Testis (tissue), 3 donors: ENCODE measurements around the gene TMEM171. TPM values are rescaled to one million over a fixed set of nuclear protein-coding genes. Genes with fewer than 3 reads are reported as not detected.

Source experiments
- DNase-seq: peaks from one replicate; pipeline ENCODE4 v3.0.0-alpha.2; 2019
- H3K27ac ChIP-seq, 2 donors: fragments of 200-600 bp; sonication (generic); one replicate each; pipeline ENCODE4 v1.5.1; 2019
- H3K27me3 ChIP-seq: fragments of 200-600 bp; sonication (generic); one replicate; pipeline ENCODE4 v1.5.1; 2019
- H3K36me3 ChIP-seq: fragments of 200-600 bp; sonication (generic); one replicate; pipeline ENCODE4 v1.5.1; 2017; ENCODE audit warnings: low read depth; ENCODE audit errors: missing control alignments
- H3K4me1 ChIP-seq: fragments of 200-600 bp; sonication (generic); one replicate; pipeline ENCODE4 v1.5.1; 2019
- H3K4me3 ChIP-seq, 2 donors: fragments of 200-600 bp; sonication (generic); one replicate each; pipeline ENCODE4 v1.5.1; 2017 to 2019
- H3K9me3 ChIP-seq: fragments of 200-600 bp; sonication (generic); one replicate; pipeline ENCODE4 v1.5.1; 2017
- POLR2A ChIP-seq: fragments of 450-650 bp; IDR thresholded peaks from one replicate; pipeline ENCODE4 v1.6.1; 2017; ENCODE audit warnings: antibody characterized with exemption, mild to moderate bottlenecking, moderate library complexity
- WGBS, 2 donors: methylation state at CpG; one replicate each; pipeline ENCODE4 v1.1.5; 2018; 5-methylcytosine and 5-hydroxymethylcytosine counted together
- intact Hi-C: fragments of 100-400 bp; cut with DNase I; formaldehyde crosslinking; loops from one replicate; pipeline ENCODE4 v1.15.1; 2023; ENCODE audit warnings: low total_unique reads
- polyA plus RNA-seq: library from polyadenylated mRNA; stranded (reverse); fragments of 350-450 nt; fragmentation: Illumina TruSeq; extraction: RNeasy Lipid Tissue Mini Kit (QIAGEN cat#74804); gene quantifications from one replicate; pipeline ENCODE4 v1.2.3, GENCODE V29; 2014; ENCODE audit warnings: low read depth, low replicate concordance; ENCODE audit not compliant: insufficient read depth
- total RNA-seq, 2 donors: library from RNA; depleted of rRNA; stranded (reverse); fragments of >200 nt; gene quantifications; one replicate each; pipeline ENCODE4 v1.2.3, GENCODE V29; 2016
- TF ChIP-seq, protein P1 (sequence below), 3 experiments: fragments of 450-650 bp in 2 of 3; fragments of 200-600 bp in 1 of 3; sonication (generic) in 1 of 3; IDR thresholded peaks; one replicate each; pipeline ENCODE4 v1.5.1; 2016 to 2019; ENCODE audit warnings: antibody characterized with exemption in 3 of 3, mild to moderate bottlenecking in 2 of 3, moderate library complexity in 1 of 3

TMEM171 gene
- total and polyA plus RNA-seq, 3 donors from 2014 or later, result 1.1 to 2.7 (median 1.7) TPM

DNA sequence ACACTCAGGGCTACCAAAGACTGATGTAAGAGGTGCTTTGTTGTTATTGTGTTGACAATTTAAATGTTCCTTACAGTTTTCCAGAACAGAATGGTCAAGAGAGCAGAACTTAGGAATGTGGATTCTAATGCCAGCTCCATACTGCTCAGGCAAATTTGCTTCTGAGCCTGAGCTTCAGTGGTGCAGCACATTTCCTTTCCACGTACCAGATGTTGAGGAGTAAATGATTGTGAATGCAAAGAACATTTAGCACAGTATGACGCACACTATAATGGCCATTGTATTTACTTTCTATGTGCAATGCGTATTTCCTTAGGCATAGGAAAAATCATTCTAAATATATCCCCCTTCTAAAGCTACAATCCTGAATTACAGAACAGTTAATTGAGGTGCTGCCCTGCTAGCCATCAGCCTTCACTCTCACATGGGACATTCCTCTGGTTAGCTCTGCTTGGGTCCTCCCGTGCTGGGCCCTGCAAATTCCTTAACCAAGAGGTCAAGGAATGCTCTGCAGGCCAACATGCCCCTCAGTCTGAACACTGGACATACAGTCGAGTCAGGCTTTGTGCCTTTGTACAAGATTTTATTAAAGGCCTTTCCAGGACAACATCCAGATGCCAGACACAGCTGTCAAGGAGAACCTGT is 31.5 kb downstream of the TMEM171 start:
- Histone ChIP-seq H3K27ac (no peak overlapping the region), H3K9me3 (no peaks in the 10 kb centered on the region), H3K4me3 (no peak overlapping the region), H3K36me3 (no peaks in the 10 kb centered on the region), H3K4me1 (no peaks in the 10 kb centered on the region), H3K27me3 (no peaks in the 10 kb centered on the region)
- TF ChIP-seq, protein P1, sequence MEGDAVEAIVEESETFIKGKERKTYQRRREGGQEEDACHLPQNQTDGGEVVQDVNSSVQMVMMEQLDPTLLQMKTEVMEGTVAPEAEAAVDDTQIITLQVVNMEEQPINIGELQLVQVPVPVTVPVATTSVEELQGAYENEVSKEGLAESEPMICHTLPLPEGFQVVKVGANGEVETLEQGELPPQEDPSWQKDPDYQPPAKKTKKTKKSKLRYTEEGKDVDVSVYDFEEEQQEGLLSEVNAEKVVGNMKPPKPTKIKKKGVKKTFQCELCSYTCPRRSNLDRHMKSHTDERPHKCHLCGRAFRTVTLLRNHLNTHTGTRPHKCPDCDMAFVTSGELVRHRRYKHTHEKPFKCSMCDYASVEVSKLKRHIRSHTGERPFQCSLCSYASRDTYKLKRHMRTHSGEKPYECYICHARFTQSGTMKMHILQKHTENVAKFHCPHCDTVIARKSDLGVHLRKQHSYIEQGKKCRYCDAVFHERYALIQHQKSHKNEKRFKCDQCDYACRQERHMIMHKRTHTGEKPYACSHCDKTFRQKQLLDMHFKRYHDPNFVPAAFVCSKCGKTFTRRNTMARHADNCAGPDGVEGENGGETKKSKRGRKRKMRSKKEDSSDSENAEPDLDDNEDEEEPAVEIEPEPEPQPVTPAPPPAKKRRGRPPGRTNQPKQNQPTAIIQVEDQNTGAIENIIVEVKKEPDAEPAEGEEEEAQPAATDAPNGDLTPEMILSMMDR (IDR thresholded peaks at IDR 0.05), result no peak
- TF ChIP-seq POLR2A, result no peak
- WGBS, 2 donors, result 66 to 73% methylated on average over 4 to 5 of the region's 5 CpGs
- DNase-seq, result no peak
- intact Hi-C loops, result no loop called here

DNA sequence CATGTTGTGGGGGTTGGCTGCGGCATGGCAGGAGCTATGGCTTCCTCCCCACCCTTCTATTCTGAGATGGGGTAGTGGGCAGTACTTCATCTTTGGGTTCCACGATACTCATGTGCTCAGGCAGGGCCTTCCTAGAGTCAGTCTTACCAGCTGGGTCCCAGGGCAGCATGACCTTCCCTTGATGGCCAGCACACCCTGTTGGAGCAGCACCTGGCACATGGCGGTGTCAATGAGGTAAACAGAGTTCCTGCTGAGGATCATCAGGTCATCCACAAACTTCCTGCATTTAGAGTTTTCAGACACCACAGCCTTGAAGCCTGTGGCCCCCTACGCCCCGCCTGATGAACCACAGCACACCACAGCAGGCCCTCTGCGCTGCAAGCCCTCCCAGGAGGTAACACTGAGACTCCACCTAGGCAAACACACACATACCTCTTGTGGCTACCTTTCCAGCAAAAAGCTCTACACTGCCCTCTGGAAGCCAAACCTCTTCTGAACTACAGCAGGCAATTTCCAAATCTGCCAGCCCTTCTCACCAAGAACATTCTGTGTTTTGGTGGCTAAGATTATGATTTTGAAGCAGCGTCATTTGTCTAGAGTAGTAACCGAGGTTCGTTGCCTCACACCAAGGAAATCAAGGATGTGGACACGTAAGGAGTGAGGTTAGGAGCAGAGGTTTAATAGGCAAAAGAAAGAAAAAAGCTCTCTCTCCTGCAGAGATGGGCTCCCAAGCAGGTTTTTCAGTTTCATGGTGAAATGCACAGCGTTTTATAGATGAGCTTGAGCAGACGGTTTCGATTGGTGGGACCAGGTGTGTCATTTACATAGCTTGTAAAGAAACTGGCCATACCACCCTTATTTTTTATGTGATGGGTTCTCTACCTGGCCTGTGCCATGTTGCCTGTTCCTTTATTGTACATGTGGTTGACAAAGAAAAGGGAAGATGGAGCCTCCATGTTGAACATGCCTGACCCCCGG is 32.3 kb downstream of the TMEM171 start:
- Histone ChIP-seq H3K4me1 (no peaks in the 10 kb centered on the region), H3K27me3 (no peaks in the 10 kb centered on the region), H3K27ac (no peak overlapping the region), H3K9me3 (no peaks in the 10 kb centered on the region), H3K4me3 (no peak overlapping the region), H3K36me3 (no peaks in the 10 kb centered on the region)
- DNase-seq, result no peak
- intact Hi-C loops, result no loop called here
- 81 to 83% methylated on average over 11 to 14 of the region's 14 CpGs for WGBS, 2 donors
- TF ChIP-seq, protein P1 (IDR thresholded peaks at IDR 0.05), result no peak
- TF ChIP-seq POLR2A, result no peak

DNA sequence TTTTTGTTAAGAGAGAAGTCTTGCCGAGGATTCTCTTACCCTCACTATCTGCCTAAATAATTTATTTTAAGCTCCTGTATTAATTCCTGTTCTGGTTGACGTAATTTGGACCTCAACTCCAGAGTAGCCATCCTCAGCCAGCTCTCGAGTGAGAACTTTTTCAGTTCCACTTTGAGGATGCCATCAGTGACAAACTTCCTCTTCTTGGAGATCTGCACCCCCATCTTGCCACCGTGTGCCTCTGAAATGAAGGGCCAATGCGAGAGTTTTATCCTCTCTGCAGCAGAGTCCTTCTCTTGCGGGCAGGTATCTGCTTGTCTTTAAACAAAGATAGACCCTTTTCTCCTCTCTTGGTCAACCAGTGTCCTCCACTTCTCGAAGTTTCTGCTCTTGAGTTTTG is 33.1 kb downstream of the TMEM171 start:
- WGBS, 2 donors, result 72 to 73% methylated on average over 7 of the region's 7 CpGs
- intact Hi-C loops, result no loop called here

DNA sequence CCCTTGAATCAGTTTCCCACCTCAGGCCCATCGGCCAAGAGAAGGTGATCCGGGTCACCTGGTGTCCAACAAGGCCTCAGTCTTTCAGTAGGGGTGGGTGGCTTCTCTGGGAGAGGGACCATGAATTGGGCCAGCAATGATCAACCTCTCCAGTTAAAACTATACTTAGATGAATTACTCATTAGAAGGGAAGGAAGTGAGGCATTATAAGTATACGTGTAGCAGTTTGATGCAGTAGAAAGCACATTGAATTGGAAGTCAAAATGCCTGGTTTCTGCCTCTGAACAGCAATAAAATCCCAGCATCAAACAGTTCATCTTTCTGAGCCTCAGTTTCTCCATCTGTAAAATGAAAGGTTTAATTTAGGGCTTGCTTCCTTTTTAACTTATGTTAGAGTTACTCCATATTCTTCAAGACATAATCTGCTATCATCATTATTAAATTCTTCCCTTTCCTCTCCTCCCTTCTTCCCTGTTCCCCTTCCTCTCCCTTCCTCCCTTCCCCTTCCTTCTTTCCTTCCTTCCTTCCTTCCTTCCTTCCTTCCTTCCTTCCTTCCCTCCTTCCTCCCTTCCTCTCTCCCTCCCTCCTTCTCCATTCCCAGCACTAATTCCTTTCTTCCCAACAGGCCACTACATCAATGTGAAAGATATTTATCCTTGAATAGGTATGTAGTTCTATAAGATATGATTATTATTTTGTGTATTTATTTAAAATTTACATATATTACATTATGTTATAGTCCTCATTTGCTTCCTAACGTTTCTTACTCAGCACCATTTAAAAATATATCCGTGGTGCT is 34.0 kb downstream of the TMEM171 start:
- 65 to 89% methylated on average over 3 to 5 of the region's 5 CpGs for WGBS, 2 donors
- H3K27ac ChIP-seq, result no peak overlapping the region
- intact Hi-C loops, result no loop called here
- H3K4me1 ChIP-seq, result no peaks in the 10 kb centered on the region
- H3K9me3 ChIP-seq, result no peaks in the 10 kb centered on the region
- TF ChIP-seq POLR2A, result no peak
- TF ChIP-seq, protein P1 (IDR thresholded peaks at IDR 0.05), result no peak
- DNase-seq, result no peak
- no peak overlapping the region for H3K4me3 ChIP-seq
- no peaks in the 10 kb centered on the region for H3K36me3 ChIP-seq
- H3K27me3 ChIP-seq, result no peaks in the 10 kb centered on the region

More for the DNA sequence above, 33.1 kb downstream of the TMEM171 start:
- Histone ChIP-seq H3K4me3 (no peak overlapping the region), H3K27ac (no peak overlapping the region), H3K36me3 (no peaks in the 10 kb centered on the region), H3K27me3 (no peaks in the 10 kb centered on the region), H3K9me3 (no peaks in the 10 kb centered on the region), H3K4me1 (no peaks in the 10 kb centered on the region)
- DNase-seq, result no peak
- TF ChIP-seq, protein P1 (IDR thresholded peaks at IDR 0.05), result no peak
- TF ChIP-seq POLR2A, result no peak
